Measurements from ENCODE around the gene GRK3. TPM values are rescaled to one million over a fixed set of nuclear protein-coding genes. Genes with fewer than 3 reads are reported as not detected.

The GRK3 gene
- total RNA-seq, 6 experiments from 2014 or later: 1.1 to 4.9 (median 3.6) TPM

GRCh38 chr22:25739659-25740344 is 175.3 kb downstream of the GRK3 start:
- 70% methylated on average over 6 of the region's 11 CpGs for WGBS (ENCODE audit: insufficient coverage, low coverage, low lambda C conversion rate, missing lambda C conversion rate)
- ATAC-seq (no peak), DNase-seq (no peak)
- intact Hi-C loops (cut with DNase I): no loop called here
- no peaks in the 10 kb centered on the region for H3K27me3 ChIP-seq
- no peak overlapping the region for H3K27ac ChIP-seq
- no peak overlapping the region for H3K4me3 ChIP-seq
- no peaks in the 10 kb centered on the region for H3K4me1 ChIP-seq
- no peaks in the 10 kb centered on the region for H3K36me3 ChIP-seq
- no peak for TF ChIP-seq POLR2A (IDR thresholded peaks at IDR 0.05)
- TF ChIP-seq, protein P1, sequence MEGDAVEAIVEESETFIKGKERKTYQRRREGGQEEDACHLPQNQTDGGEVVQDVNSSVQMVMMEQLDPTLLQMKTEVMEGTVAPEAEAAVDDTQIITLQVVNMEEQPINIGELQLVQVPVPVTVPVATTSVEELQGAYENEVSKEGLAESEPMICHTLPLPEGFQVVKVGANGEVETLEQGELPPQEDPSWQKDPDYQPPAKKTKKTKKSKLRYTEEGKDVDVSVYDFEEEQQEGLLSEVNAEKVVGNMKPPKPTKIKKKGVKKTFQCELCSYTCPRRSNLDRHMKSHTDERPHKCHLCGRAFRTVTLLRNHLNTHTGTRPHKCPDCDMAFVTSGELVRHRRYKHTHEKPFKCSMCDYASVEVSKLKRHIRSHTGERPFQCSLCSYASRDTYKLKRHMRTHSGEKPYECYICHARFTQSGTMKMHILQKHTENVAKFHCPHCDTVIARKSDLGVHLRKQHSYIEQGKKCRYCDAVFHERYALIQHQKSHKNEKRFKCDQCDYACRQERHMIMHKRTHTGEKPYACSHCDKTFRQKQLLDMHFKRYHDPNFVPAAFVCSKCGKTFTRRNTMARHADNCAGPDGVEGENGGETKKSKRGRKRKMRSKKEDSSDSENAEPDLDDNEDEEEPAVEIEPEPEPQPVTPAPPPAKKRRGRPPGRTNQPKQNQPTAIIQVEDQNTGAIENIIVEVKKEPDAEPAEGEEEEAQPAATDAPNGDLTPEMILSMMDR (IDR thresholded peaks at IDR 0.05): no peak
- H3K9me3 ChIP-seq: no peaks in the 10 kb centered on the region

- no peak for TF ChIP-seq POLR2A (IDR thresholded peaks at IDR 0.05)
- TF ChIP-seq, protein P1 (IDR thresholded peaks at IDR 0.05): no peak
- no peak within 1 kb of the TSS for H3K4me3 ChIP-seq
Measured at GRCh38 chr22:25741692-25742626, 177.5 kb downstream of the GRK3 start, which contains the start of gene MYO18B. MYO18B (plus strand) TSS chr22:25742188; CDS start chr22:25761093, 18,905 bp downstream.

GRCh38 chr22:25742918-25743708 is 178.6 kb downstream of the GRK3 start:
- no peak for TF ChIP-seq POLR2A (IDR thresholded peaks at IDR 0.05)
- WGBS (ENCODE audit: insufficient coverage, low coverage, low lambda C conversion rate, missing lambda C conversion rate): 81% methylated on average over 3 of the region's 6 CpGs
- no peak for ATAC-seq
- H3K4me1 ChIP-seq: no peaks in the 10 kb centered on the region
- H3K9me3 ChIP-seq: no peaks in the 10 kb centered on the region
- no peaks in the 10 kb centered on the region for H3K36me3 ChIP-seq
- intact Hi-C loops (cut with DNase I): no loop called here
- no peak for DNase-seq
- H3K27me3 ChIP-seq: no peaks in the 10 kb centered on the region
- no peak overlapping the region for H3K4me3 ChIP-seq
- no peak overlapping the region for H3K27ac ChIP-seq

More at GRCh38 chr22:25741692-25742626, 177.5 kb downstream of the GRK3 start, which contains the start of gene MYO18B:
- no peak within 1 kb of the TSS for H3K27ac ChIP-seq
- intact Hi-C loops (cut with DNase I): no loop called here
- no peaks in the 10 kb centered on the region for H3K27me3 ChIP-seq
- H3K9me3 ChIP-seq: no peaks in the 10 kb centered on the region
- no peaks in the 10 kb centered on the region for H3K4me1 ChIP-seq
- ATAC-seq (no peak), DNase-seq (no peak)
- 82% methylated on average over 18 of the region's 36 CpGs for WGBS (ENCODE audit: insufficient coverage, low coverage, low lambda C conversion rate, missing lambda C conversion rate)
- no peaks in the 10 kb centered on the region for H3K36me3 ChIP-seq

- Histone ChIP-seq H3K4me1 (no peaks in the 10 kb centered on the region), H3K36me3 (no peaks in the 10 kb centered on the region), H3K4me3 (no peak overlapping the region), H3K27me3 (no peaks in the 10 kb centered on the region), H3K9me3 (no peaks in the 10 kb centered on the region), H3K27ac (no peak overlapping the region)
- 67% methylated on average over 4 of the region's 4 CpGs for WGBS (ENCODE audit: insufficient coverage, low coverage, low lambda C conversion rate, missing lambda C conversion rate)
- TF ChIP-seq, protein P1 (IDR thresholded peaks at IDR 0.05): no peak
- TF ChIP-seq POLR2A (IDR thresholded peaks at IDR 0.05): no peak
- DNase-seq: no peak
- intact Hi-C loops (cut with DNase I): no loop called here
- ATAC-seq: no peak
Measured at GRCh38 chr22:25744694-25745093, 180.2 kb downstream of the GRK3 start.
